HG02763 (cell line): ENCODE data around the gene TMEM8B.

ENCODE experiments used
- ATAC-seq: cut with Tn5 transposase; IDR thresholded peaks from one replicate; pipeline ENCODE4 v1.9.1; 2021; ENCODE audit warnings: mild to moderate bottlenecking, moderate library complexity; ENCODE audit not compliant: unreplicated experiment

Gene TMEM8B

DNA sequence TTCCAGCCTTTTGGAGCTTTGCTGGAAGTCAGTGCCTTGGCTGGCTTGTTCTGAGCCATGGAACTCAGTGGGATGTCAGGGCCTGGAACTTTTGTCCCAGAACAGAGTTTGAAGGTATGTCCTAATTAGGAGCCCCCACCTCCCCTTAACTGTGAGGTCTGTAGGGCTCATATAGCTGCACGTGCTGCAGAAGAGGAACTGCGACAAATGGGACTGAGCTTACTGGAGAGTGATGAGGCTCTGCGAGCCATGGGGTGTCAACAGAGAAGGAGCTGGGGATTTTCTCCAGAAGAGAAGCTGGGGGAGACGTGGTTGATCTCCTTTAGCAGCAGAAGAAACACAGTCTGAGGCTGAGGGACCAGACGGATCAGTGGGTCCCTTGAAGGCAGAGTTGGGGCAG lies 10.9 kb downstream of the TMEM8B start:
- no peak for ATAC-seq

GRCh38 chr9:35840881-35841644 lies 12.0 kb downstream of the TMEM8B start:
- ATAC-seq: no peak

GRCh38 chr9:35841645-35841900 lies 12.5 kb downstream of the TMEM8B start:
- ATAC-seq: no peak

DNA sequence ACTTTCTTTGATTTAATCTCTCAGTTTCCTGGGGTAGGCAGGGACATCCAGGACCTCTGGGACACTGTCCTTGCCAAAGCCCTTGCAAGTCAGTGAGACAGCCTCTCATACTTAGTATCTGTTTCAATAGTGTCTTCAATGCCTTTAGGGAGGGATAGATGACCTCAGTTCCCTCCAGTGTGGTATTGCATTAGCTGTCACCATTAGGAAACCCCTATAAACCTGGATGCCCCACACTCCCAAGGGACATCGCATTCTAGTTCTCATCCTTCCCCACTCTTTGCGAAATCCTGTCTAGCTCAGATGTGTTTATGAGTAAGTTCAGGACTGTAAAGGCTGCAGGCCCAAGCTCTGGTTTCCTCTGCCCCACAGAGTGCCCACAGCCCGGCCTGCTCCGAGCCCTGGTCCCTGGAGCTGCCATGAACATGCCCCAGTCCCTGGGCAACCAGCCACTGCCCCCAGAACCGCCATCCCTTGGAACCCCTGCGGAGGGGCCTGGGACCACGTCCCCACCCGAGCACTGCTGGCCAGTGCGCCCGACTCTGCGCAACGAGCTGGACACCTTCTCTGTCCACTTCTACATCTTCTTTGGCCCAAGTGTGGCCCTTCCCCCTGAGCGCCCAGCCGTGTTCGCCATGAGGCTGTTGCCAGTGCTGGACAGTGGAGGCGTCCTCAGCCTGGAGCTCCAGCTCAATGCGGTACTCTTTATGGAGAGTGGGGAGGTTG lies 13.2 kb downstream of the TMEM8B start:
- ATAC-seq: no peak

- peak; percentile 76 for ATAC-seq
These were observed 13.8 kb downstream of the TMEM8B start for GRCh38 chr9:35842795-35843194.

DNA sequence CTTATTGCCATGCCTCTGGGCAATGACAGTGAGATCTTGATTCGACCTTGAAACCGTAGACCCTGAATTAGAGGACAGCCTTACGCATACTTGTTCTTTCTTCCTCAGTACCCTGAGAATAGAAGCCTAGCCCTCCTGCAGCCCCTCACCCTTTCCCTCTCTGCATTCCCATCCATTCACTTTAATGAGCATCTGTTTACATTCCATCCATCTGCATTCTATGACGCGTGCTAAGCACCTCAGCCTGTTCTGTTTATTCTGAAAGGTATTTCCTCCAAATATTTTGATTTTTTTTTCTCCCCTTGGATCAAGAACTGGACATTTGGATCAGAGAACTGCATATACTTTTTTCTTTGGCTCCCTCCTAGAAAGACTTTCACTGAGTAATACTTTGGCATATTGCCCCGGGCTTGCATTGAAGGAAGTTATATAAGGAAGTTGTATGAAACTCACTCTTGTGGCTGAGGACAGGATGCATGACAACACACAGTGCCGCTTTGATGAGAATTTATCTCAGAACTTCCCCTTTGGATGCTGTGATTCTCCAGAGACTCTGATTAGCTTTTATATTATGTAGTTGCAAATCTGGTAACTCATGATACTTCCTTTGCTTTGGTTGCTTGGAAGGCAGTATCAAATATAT lies 15.7 kb downstream of the TMEM8B start:
- no peak for ATAC-seq

DNA sequence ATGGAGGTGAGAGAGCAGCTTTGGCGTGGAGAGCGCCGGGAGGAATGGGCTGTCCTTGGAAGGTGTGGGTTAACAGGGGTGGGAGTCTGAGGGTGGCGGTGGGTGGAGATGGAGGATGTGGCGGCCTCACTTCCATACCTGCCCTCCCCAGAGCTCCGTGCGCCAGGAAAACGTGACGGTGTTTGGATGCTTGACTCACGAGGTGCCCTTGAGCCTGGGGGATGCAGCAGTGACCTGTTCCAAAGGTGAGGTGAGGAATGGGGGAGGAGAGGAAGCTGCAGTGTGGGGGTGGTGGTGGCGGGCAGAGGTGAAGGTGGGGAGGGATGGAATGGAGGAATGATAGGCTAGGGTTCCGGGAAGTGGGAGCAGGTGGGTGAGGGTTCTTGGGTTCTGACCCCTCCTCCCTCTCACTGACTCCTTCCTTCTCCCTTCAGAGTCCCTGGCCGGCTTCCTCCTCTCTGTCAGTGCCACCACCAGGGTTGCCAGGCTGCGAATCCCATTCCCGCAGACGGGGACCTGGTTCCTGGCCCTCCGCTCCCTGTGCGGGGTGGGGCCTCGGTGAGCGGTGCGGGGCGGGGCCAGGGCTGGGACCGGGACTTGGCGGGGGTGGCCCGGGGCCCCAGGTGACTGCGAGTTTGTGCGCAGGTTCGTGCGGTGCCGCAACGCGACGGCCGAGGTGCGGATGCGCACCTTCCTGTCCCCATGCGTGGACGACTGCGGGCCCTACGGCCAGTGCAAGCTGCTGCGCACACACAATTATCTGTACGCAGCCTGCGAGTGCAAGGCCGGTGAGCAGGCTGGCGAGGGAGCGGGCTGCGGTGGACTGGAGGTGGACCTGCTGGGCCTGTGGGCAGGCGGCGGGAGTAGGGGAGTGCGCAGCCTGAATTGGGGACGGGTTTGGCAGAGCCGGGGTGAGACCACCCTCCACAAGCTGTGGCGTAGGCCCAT lies 17.1 kb downstream of the TMEM8B start:
- ATAC-seq: no peak

DNA sequence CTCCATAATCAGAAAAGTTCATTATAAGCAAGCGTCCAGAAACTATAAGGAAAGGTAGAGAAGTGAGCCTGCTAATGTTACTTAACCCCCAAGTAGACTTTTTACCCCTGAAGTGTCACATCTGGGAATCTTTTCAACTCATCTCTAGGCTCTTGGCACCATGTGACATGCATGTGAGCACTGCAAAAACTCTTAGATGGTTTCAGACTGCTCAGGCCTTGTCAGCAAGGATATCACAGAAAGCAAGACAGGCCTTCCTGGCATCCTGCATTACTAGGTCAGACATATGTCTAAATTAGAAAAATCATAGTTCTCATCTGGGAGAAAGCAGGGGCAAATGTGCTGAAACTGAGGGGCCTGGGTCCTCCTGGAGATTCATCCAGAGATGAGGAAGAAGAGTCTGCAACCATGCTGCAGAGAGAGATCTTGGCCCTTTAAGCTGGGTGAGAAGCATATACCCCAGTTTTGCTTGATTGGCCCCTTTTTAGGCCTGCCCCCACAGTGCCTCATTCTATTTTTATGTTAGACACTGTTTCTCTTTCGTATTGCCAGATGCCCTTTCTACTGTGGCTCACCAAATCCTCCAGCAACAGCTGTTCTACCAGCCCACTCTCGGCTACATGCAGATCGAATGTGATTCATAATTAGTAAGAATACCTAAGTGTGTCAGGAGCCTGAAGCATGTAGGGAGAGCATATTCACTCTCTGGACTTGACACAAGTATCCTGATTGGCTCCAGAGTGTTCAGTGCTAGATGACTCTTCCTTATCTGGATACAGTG lies 19.0 kb downstream of the TMEM8B start:
- ATAC-seq: peak; percentile 89

- ATAC-seq: no peak
These were observed 23.3 kb downstream of the TMEM8B start for GRCh38 chr9:35852267-35852815.

DNA sequence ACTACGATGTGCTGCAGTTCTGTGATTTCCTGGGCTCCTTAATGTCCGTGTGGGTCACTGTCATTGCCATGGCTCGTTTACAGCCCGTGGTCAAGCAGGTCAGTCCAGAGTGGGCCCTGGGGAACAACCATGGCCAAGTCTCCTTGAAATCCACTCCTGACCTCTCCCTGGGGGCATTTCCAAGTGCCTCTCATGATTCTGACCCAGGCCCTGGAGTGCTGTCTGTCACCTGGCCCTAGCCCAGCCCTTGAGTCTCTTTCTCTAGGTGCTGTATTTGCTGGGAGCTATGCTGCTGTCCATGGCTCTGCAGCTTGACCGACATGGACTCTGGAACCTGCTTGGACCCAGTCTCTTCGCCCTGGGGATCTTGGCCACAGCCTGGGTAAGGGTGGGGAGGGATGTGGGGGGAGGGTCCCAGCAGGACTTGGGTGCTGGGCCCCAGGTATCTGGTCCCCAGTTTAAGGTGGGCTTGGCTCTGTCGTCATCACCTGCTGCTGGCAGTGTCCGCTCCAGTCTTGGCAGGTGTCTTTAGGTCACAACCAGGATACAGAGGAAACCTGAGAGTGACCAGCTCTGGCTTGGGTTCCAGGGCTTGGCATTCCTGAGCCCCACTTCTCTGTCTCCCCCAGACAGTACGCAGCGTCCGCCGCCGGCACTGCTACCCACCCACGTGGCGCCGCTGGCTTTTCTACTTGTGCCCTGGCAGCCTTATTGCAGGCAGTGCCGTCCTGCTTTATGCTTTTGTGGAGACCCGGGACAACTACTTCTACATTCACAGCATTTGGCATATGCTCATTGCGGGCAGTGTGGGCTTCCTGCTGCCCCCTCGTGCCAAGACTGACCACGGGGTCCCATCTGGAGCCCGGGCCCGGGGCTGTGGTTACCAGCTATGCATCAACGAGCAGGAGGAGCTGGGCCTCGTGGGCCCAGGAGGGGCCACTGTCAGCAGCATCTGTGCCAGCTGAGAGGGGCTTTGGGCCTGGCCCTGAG lies 24.1 kb downstream of the TMEM8B start:
- no peak for ATAC-seq

- no peak for ATAC-seq
These were observed 25.2 kb downstream of the TMEM8B start for GRCh38 chr9:35854091-35854762.

GRCh38 chr9:35856206-35856605 lies 27.2 kb downstream of the TMEM8B start:
- ATAC-seq: no peak

DNA sequence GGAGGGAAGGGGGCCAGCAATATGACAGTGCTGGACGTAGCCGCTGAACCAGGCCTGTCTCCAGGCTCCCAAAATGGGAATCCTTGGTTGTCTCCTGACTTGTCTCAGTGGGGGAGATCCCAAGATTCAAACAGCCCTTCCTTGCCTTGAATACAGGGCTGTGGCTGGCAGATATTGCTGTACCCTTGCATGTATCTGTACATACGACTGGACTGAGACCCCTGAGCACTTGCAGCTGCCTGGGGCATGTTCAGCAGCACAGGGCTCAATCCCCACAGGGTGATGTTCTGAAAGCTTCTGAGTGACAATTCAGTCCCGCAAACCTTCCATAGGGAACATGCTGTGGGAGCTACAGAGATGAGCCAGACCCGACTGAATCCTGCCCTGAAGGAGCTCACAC lies 27.9 kb downstream of the TMEM8B start:
- ATAC-seq: no peak

DNA sequence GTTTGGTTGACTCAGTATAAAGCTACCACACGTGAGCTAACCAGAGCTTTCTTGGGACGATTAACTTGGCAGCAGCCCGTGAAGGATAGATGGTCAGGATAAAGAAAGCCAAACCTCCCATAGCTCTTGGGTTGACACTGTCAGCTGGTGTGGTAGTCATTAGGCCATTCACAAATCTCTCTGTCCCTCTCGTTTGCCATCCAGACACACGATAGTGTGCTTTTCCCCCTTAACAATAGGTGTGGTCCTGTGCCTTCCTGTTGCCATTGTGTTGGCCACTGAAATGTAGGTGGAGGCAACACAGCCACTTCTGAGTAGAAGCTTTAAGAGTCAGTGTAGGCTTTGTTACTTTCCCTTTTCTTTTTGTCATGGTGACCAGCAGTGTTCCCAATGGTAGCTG lies 29.4 kb downstream of the TMEM8B start:
- no peak for ATAC-seq

DNA sequence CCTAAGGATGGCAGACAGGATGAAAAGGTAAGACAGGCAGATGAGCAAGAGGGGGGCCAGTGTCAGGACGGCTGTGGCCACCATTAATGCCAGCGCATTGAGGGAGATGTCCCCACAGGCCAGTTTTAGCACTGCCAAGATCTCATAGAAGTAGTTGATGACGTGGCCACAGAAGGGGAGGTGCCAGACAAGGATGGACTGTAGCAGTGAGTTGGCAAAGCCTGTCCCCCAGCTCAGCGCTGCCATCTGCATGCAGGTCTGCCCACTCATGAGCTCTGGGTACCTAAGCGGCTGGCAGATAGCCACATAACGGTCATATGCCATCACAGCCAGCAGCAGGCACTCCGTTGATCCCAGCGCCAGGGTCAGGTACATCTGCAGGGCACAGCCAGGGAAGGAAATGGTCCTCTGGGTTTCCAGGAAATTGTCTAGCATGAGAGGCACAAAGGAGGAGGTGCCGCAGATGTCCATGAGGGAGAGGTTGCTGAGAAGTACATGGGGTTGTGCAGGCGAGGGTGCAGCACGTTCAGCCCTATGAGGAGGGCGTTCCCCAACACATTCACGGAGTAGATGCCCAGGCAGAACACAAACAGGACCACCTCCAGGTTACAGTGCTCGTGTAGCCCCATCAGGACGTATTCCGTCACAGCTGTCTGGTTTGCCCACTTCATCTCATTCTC lies 30.4 kb downstream of the TMEM8B start:
- ATAC-seq: no peak

DNA sequence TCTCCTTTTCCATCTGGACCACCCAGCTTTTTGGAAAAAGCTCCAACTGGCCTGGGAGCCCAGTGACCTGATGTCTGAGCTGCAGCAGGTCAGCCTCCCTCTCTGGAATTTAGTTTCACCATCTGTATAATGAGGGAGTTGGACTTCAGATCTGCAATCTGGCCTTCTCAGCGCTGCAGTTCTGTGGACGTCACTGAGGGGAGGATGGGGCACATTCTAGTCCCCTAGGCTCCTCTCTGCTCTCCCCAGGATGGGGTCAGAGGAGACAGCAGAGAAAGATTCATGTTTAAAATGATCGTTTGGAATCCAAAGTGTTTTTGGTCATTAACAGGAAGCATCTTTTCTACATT lies 30.9 kb downstream of the TMEM8B start:
- no peak for ATAC-seq

DNA sequence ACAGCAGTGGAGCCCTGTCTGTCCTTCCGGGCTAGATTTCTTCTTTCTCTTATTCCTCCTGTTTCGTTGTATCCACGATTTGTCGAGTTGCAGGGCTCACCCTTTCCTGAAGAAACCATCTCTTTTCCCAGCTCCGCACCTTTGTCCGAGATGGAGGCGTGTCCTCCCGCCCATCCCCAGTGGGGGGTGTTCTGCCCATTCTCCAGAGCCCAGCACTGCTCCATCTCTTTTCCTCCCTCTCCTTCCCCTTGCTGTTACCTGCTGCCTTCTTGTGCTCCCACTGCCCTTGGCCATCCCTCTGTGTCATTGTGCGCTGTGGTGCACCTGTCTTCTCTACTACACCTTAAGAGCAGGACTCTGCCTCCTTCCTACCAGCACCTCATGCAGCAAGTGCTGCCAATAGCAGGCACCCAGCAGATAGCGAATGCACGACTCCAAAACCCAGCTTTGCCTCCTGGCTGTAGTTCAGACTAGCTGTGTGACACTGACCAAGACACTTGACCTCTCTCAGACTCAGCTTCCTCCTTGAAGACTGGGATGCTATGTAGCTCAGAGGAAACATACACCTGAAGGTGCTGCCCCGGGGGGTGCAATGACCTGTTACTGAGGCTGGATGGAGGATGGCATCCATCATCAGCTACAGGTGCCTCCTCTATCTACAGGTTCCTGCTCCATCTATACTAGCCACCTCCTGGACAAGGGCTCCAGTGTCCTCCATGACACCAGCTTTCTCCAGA lies 32.3 kb downstream of the TMEM8B start:
- no peak for ATAC-seq
